ENCODE measurements around the gene HSPG2. TPM values are rescaled to one million over a fixed set of nuclear protein-coding genes. Genes with fewer than 3 reads are reported as not detected.
"Not testable (repeated sequence)": the region's sequence is repeated elsewhere in the genome, so short reads cannot be mapped to it uniquely, and the experiment has no call there.

The HSPG2 gene
- total RNA-seq, 2 donors from 2014 or later = 0.20 TPM; not detected in 1

DNA sequence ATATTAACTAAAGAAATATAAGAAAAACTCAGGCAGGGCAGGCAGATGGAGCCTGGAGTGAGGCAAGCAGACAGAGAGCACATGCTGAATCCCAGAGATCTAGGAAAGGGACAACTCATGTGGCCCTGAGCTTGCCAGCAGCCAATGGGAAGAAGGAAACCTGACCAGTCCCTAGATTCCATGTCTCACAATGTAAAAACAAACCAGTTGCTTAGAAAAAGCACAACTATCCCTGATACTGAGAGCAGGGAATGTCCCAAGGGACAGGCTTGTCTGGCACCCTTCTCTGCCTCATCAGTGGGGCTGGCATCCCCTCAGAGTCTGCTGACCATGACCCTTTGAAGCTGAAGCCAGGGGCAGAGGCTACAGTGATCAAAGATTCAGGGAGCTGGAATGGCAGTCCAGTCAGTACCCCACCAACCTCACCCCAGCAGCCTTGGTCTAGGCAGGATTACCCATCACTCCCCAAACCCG is 27.8 kb downstream of the HSPG2 start:
- H3K4me3 Mint-ChIP-seq = no peak overlapping the region
- no peaks in the 10 kb centered on the region for H3K9me3 Mint-ChIP-seq

GRCh38 chr1:21907737-21908534 is 29.2 kb downstream of the HSPG2 start:
- H3K27me3 Mint-ChIP-seq; H3K4me3 Mint-ChIP-seq; H3K36me3 Mint-ChIP-seq; H3K9me3 Mint-ChIP-seq; H3K4me1 Mint-ChIP-seq (ENCODE audit: low read depth in 2 of 2); H3K27ac Mint-ChIP-seq; ATAC-seq; DNase-seq (ENCODE audit: low spot score): not testable (repeated sequence)

More for the DNA sequence above, 27.8 kb downstream of the HSPG2 start:
- H3K36me3 Mint-ChIP-seq = no peaks in the 10 kb centered on the region
- DNase-seq (ENCODE audit: low spot score) (no peak), ATAC-seq (no peak)
- H3K4me1 Mint-ChIP-seq (ENCODE audit: low read depth in 2 of 2) = peaks cover 5 to 12% of the 10 kb centered on the region in 2 donors
- H3K27me3 Mint-ChIP-seq = peaks cover 2 to 6% of the 10 kb centered on the region in 2 donors
- H3K27ac Mint-ChIP-seq = no peak overlapping the region

- no peak for DNase-seq (ENCODE audit: low spot score)
- H3K36me3 Mint-ChIP-seq = no peaks in the 10 kb centered on the region
- no peak overlapping the region for H3K4me3 Mint-ChIP-seq
- peaks cover 2 to 6% of the 10 kb centered on the region in 2 donors for H3K27me3 Mint-ChIP-seq
- no peak for ATAC-seq
- peaks cover 0 to 6% of the 10 kb centered on the region in 2 donors for H3K4me1 Mint-ChIP-seq (ENCODE audit: low read depth in 2 of 2)
- no peak overlapping the region for H3K27ac Mint-ChIP-seq
- no peaks in the 10 kb centered on the region for H3K9me3 Mint-ChIP-seq
Observed at GRCh38 chr1:21907079-21907418, 30.1 kb downstream of the HSPG2 start.

GRCh38 chr1:21906173-21907078 is 30.7 kb downstream of the HSPG2 start:
- H3K4me1 Mint-ChIP-seq (ENCODE audit: low read depth in 2 of 2) = peaks cover 0 to 6% of the 10 kb centered on the region in 2 donors
- no peak overlapping the region for H3K27ac Mint-ChIP-seq
- DNase-seq (ENCODE audit: low spot score) (no peak), ATAC-seq (no peak)
- H3K27me3 Mint-ChIP-seq = peaks cover 2 to 6% of the 10 kb centered on the region in 2 donors
- H3K9me3 Mint-ChIP-seq = no peaks in the 10 kb centered on the region
- H3K36me3 Mint-ChIP-seq = no peaks in the 10 kb centered on the region
- no peak overlapping the region for H3K4me3 Mint-ChIP-seq

DNA sequence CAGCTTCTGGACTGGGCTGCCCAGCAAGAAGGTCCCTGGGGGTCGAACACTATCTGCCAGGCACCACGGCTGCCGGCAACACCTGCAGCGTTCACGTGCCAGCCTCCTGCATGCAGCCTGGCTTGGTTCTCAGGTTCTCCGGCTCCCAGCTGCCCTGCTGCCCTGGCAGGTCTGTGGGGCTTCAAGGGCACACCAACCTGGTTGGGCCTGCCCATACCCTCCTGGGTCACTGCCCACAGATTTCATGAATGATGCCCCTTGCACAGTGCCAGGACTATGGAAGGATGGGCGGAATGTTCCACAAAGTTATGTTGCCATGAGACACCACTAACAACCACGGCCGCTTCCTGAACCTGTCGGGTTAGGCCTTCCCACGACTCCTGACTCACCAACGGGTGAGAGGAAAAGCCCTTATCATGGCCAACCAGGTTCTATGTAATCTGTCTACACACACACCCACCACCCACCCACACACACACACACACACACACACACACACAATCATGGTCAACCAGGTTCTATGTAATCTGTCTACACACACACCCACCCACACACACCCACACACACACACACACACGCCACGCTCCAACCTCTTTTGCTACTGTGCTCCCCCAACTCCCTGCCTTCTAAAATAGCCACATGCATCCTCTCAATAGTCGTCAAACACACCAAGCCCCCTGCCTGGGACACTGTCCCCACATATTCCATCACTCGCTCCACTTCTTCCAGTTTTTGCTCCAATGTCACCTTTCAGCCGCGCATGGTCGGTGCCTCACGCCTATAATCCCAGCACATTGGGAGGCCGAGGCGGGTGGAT is 32.2 kb downstream of the HSPG2 start:
- Mint-ChIP-seq H3K4me3 (no peak overlapping the region), H3K36me3 (no peaks in the 10 kb centered on the region), H3K9me3 (no peaks in the 10 kb centered on the region), H3K4me1 (ENCODE audit: low read depth in 2 of 2) (peaks cover 0 to 6% of the 10 kb centered on the region in 2 donors), H3K27ac (no peak overlapping the region), H3K27me3 (peaks cover 4 to 6% of the 10 kb centered on the region in 2 donors)
- ATAC-seq (no peak), DNase-seq (ENCODE audit: low spot score) (no peak)

DNA sequence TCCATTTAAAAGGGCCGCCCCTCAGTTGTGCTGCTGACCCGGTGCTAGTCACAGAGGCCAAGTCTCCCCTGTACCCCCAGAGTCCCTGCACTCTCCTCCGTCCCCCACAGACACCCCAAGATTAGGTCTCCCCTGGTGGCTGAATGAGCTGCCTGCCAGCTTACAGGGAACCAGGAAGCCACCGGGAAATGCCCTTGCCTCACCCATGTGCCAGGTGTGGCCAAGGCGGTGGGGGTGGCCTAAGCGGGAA is 32.7 kb downstream of the HSPG2 start:
- Mint-ChIP-seq H3K27ac (no peak overlapping the region), H3K27me3 (peaks cover 4 to 6% of the 10 kb centered on the region in 2 donors), H3K9me3 (no peaks in the 10 kb centered on the region), H3K4me3 (no peak overlapping the region), H3K36me3 (no peaks in the 10 kb centered on the region), H3K4me1 (ENCODE audit: low read depth in 2 of 2) (peaks cover 0 to 6% of the 10 kb centered on the region in 2 donors)
- ATAC-seq (no peak), DNase-seq (ENCODE audit: low spot score) (no peak)

DNA sequence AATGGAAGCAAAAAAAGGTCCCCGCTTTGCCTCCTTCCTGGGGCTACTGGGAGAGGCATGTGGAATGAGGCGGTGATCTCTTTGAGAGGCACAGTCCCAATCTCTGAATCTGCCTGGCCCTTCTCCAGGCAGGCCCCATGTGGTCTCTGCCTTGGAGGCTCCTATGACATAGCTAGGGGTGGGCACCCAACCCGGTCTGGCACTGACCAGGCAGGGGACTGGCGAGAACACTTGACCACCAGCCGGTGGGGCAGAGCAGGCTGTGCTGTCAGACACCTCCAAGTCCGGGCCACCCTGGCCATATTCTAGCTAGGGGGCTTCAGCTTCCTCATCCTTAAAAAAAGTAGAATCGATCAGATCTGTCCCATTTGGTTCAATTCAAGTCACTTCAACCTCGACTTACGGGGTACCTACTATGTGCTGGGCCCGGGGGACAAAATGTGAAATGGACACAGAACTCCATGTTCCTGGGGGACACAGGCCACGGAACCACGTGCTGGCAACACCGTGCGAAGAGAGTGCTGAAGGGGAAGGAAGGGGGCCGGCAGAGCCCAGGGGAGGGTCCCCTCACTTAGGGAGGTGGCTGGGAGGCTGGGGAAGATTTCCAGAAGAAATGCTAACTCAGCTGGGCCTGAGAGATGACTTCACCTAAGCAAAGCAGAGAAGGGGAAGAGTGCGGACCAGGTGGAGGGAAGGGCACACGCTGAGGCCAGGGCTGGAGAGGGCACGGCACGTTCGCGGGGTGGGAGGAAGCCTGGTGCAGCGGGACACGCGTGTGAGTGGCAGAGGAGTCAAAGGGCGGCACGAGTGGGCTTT is 33.3 kb downstream of the HSPG2 start:
- Mint-ChIP-seq H3K4me1 (ENCODE audit: low read depth in 2 of 2) (peaks cover 0 to 6% of the 10 kb centered on the region in 2 donors), H3K27ac (no peak overlapping the region), H3K4me3 (no peak overlapping the region), H3K27me3 (peaks cover 4 to 6% of the 10 kb centered on the region in 2 donors), H3K9me3 (no peaks in the 10 kb centered on the region), H3K36me3 (no peaks in the 10 kb centered on the region)
- DNase-seq (ENCODE audit: low spot score) (no peak), ATAC-seq (no peak)

- peaks cover 2 to 6% of the 10 kb centered on the region in 2 donors for H3K27me3 Mint-ChIP-seq
- H3K4me3 Mint-ChIP-seq = no peak overlapping the region
- no peaks in the 10 kb centered on the region for H3K36me3 Mint-ChIP-seq
- H3K4me1 Mint-ChIP-seq (ENCODE audit: low read depth in 2 of 2) = peaks cover 0 to 6% of the 10 kb centered on the region in 2 donors
- DNase-seq (ENCODE audit: low spot score) (no peak), ATAC-seq (no peak)
- H3K9me3 Mint-ChIP-seq = no peaks in the 10 kb centered on the region
- H3K27ac Mint-ChIP-seq = no peak overlapping the region
Observed at GRCh38 chr1:21902026-21903012, 34.8 kb downstream of the HSPG2 start.

DNA sequence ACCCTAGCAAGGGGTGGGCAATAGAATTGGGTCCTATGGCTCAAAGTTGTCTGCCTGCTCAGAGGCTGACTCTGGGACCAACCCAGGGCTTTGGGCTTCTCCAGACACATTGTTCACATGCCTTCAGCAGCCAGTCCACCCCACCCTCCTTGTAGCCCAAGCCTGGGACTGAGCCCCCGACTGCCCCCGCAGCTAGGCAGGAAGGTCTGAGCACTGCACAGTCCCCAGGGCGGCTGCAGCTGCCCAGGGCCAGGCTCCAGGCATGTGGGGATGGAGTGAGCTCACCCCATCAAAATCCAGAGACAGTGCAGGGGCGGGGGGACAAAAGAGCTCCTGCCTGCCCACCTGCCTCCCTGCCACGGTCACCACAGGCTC is 35.6 kb downstream of the HSPG2 start:
- DNase-seq (ENCODE audit: low spot score) (no peak), ATAC-seq (no peak)
- Mint-ChIP-seq H3K36me3 (no peaks in the 10 kb centered on the region), H3K27ac (no peak overlapping the region), H3K9me3 (no peaks in the 10 kb centered on the region), H3K27me3 (peaks cover 2 to 6% of the 10 kb centered on the region in 2 donors), H3K4me3 (no peak overlapping the region), H3K4me1 (ENCODE audit: low read depth in 2 of 2) (peaks cover 0 to 6% of the 10 kb centered on the region in 2 donors)

- H3K36me3 Mint-ChIP-seq = no peaks in the 10 kb centered on the region
- H3K27ac Mint-ChIP-seq = no peak overlapping the region
- ATAC-seq (no peak), DNase-seq (ENCODE audit: low spot score) (no peak)
- H3K9me3 Mint-ChIP-seq = no peaks in the 10 kb centered on the region
- H3K27me3 Mint-ChIP-seq = peaks cover 2 to 6% of the 10 kb centered on the region in 2 donors
- no peak overlapping the region for H3K4me3 Mint-ChIP-seq
- peaks cover 0 to 6% of the 10 kb centered on the region in 2 donors for H3K4me1 Mint-ChIP-seq (ENCODE audit: low read depth in 2 of 2)
Observed at GRCh38 chr1:21900766-21901472, 36.2 kb downstream of the HSPG2 start.

DNA sequence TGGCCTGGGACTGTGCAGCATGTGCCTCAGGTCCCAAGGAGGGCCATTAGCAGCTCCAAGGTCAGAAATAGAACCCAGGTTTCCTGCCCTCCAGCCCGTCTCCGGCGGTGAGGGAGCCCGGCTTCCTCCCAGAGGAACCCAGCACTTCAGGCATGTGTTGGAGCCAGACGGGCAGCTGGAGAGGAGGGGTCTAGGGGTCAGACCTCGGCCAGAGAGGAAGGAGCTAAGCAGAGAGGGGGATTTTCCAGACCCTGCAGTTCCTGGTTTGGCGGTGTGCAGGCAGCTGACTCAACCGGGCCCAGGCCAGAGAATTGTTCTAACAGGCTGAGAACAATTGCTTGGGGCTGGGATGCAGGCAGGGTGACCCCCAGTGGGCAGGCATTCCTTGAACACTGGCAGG is 37.1 kb downstream of the HSPG2 start:
- DNase-seq (ENCODE audit: low spot score) (no peak), ATAC-seq (no peak)
- no peaks in the 10 kb centered on the region for H3K36me3 Mint-ChIP-seq
- no peaks in the 10 kb centered on the region for H3K9me3 Mint-ChIP-seq
- H3K27me3 Mint-ChIP-seq = peaks cover 1 to 2% of the 10 kb centered on the region in 2 donors
- no peak overlapping the region for H3K4me3 Mint-ChIP-seq
- H3K27ac Mint-ChIP-seq = no peak overlapping the region
- peaks cover 0 to 1% of the 10 kb centered on the region in 2 donors for H3K4me1 Mint-ChIP-seq (ENCODE audit: low read depth in 2 of 2)
